Measurements from ENCODE around the gene SYT17.

GRCh38 chr16:19286827-19287226 lies 118.8 kb downstream of the SYT17 start:
- TF ChIP-seq CTCF (conservative IDR thresholded peaks at IDR 0.05) (no peak), EZH2 (IDR thresholded peaks at IDR 0.05; ENCODE audit: low read depth) (no peak)

Data from PC-9 (cell line).